Measurements from ENCODE around the gene KLF11.

DNA sequence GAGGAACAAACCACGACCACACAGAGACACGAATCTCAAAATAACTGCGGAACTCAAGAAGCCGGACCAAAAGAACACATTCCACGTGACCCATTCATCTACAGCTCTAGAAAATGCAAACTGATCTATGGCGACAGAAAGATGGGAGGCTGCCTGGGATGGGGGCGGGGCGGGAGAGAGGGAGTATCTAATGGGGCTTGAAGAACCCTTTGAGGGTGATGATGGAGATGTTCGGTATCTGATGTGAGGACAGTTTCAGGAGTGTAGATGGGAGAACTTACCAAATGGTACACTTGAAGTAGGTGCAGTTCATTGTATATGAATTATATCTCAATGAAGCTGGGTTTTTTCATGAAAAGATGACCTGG lies 34.6 kb upstream of the KLF11 start:
- TF ChIP-seq EP300 (IDR thresholded peaks at IDR 0.05) (no peak), POLR2AphosphoS5 (IDR thresholded peaks at IDR 0.05) (no peak), POLR2A (IDR thresholded peaks at IDR 0.05) (no peak)
- TF ChIP-seq, protein P1, sequence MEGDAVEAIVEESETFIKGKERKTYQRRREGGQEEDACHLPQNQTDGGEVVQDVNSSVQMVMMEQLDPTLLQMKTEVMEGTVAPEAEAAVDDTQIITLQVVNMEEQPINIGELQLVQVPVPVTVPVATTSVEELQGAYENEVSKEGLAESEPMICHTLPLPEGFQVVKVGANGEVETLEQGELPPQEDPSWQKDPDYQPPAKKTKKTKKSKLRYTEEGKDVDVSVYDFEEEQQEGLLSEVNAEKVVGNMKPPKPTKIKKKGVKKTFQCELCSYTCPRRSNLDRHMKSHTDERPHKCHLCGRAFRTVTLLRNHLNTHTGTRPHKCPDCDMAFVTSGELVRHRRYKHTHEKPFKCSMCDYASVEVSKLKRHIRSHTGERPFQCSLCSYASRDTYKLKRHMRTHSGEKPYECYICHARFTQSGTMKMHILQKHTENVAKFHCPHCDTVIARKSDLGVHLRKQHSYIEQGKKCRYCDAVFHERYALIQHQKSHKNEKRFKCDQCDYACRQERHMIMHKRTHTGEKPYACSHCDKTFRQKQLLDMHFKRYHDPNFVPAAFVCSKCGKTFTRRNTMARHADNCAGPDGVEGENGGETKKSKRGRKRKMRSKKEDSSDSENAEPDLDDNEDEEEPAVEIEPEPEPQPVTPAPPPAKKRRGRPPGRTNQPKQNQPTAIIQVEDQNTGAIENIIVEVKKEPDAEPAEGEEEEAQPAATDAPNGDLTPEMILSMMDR (IDR thresholded peaks at IDR 0.05), result no peak

Data from stomach (tissue), 4 donors.